Calu3 (cell line): ENCODE data around the gene PEF1. TPM values are rescaled to one million over a fixed set of nuclear protein-coding genes. Genes with fewer than 3 reads are reported as not detected.

Source experiments
- BruUV-seq: library from RNA; stranded (reverse); fragments of 400-500 nt; replicated peaks from 2 replicates; lab custom pipeline; 2021; lab: Mats Ljungman, UMichigan
- CTCF ChIA-PET: fragments of 300-600 bp; sonication (Branson Sonifier 250); formaldehyde crosslinking; loops from one replicate; lab custom pipeline; 2022; ENCODE audit warnings: antibody characterized with exemption; lab: Charles Lee
- DNase-seq: peaks from one replicate; pipeline ENCODE4 v3.0.0; 2022
- H3K27ac Mint-ChIP-seq: one replicate; pipeline ENCODE4 v1.8.0; 2022; ENCODE audit warnings: mixed read lengths; ENCODE audit not compliant: unreplicated experiment
- H3K27me3 Mint-ChIP-seq: one replicate; pipeline ENCODE4 v1.8.0; 2022; ENCODE audit warnings: mixed read lengths; ENCODE audit not compliant: unreplicated experiment
- H3K36me3 Mint-ChIP-seq: one replicate; pipeline ENCODE4 v1.8.0; 2022; ENCODE audit warnings: mild to moderate bottlenecking, moderate library complexity, mixed read lengths; ENCODE audit not compliant: insufficient read depth, unreplicated experiment
- H3K4me1 Mint-ChIP-seq: one replicate; pipeline ENCODE4 v1.8.0; 2022; ENCODE audit warnings: mild to moderate bottlenecking, low read depth, mixed read lengths; ENCODE audit not compliant: unreplicated experiment
- H3K4me3 Mint-ChIP-seq: one replicate; pipeline ENCODE4 v1.8.0; 2022; ENCODE audit warnings: mild to moderate bottlenecking, low read depth, moderate library complexity, mixed read lengths; ENCODE audit not compliant: unreplicated experiment
- H3K9me3 Mint-ChIP-seq: one replicate; pipeline ENCODE4 v1.8.0; 2022; ENCODE audit warnings: low read depth, mixed read lengths; ENCODE audit not compliant: unreplicated experiment
- CTCF ChIP-seq: fragments of 200-600 bp; IDR thresholded peaks from one replicate; pipeline ENCODE4 v1.8.0; 2022; ENCODE audit warnings: antibody characterized with exemption; ENCODE audit not compliant: unreplicated experiment
- intact Hi-C: fragments of 100-400 bp; cut with micrococcal nuclease; formaldehyde crosslinking; loops from one replicate; pipeline ENCODE4 v1.10.0; 2022; ENCODE audit not compliant: unreplicated experiment
- total RNA-seq: library from RNA; stranded (reverse); gene quantifications from 2 replicates; pipeline ENCODE4 v1.2.3, GENCODE V29; 2022

PEF1 gene
- total RNA-seq, 1 experiment from 2014 or later = 61.5 TPM

GRCh38 chr1:31617916-31618746 is 26.5 kb downstream of the PEF1 start:
- H3K4me1 Mint-ChIP-seq = peaks cover 7% of the 10 kb centered on the region
- peaks cover 44% of the 10 kb centered on the region for H3K27me3 Mint-ChIP-seq
- H3K4me3 Mint-ChIP-seq = peak overlapping the region; percentile 71
- H3K9me3 Mint-ChIP-seq = no peaks in the 10 kb centered on the region
- CTCF ChIA-PET = interaction anchor here (0.6 to 1.4 kb wide), 8 partner anchors 12 to 1824 kb away, joined by 3 to 5 read pairs (median 3); no protein-coding TSS in a partner anchor
- peak; percentile 92 for TF ChIP-seq CTCF
- intact Hi-C loops = no loop called here
- peaks cover 6% of the 10 kb centered on the region for H3K36me3 Mint-ChIP-seq
- no peak overlapping the region for H3K27ac Mint-ChIP-seq
- DNase-seq = peak; percentile 69
- no TSS peak for BruUV-seq

- TF ChIP-seq CTCF = no peak
- CTCF ChIA-PET = interaction anchor here (0.5 to 1.4 kb wide), 6 partner anchors 12 to 1426 kb away, joined by 3 to 7 read pairs (median 4); no protein-coding TSS in a partner anchor
- intact Hi-C loops = no loop called here
- no peak for DNase-seq
- Mint-ChIP-seq H3K36me3 (peaks cover 6% of the 10 kb centered on the region), H3K27me3 (peaks cover 44% of the 10 kb centered on the region), H3K27ac (peak within 1 kb of the TSS; percentile 72), H3K9me3 (no peaks in the 10 kb centered on the region), H3K4me3 (peak within 1 kb of the TSS; percentile 71), H3K4me1 (peaks cover 7% of the 10 kb centered on the region)
- no TSS peak for BruUV-seq
Observed at GRCh38 chr1:31617218-31617915, 27.3 kb downstream of the PEF1 start, which contains the start of gene HCRTR1. Gene HCRTR1 (plus strand): TSS chr1:31617689. CDS start chr1:31619193, 1,504 bp downstream.

GRCh38 chr1:31615939-31616338 is 28.7 kb downstream of the PEF1 start:
- no peak for TF ChIP-seq CTCF
- Mint-ChIP-seq H3K4me3 (no peak overlapping the region), H3K4me1 (peaks cover 7% of the 10 kb centered on the region)

GRCh38 chr1:31615414-31615813 is 29.3 kb downstream of the PEF1 start:
- Mint-ChIP-seq H3K27me3 (peaks cover 44% of the 10 kb centered on the region), H3K4me3 (no peak overlapping the region), H3K36me3 (peaks cover 6% of the 10 kb centered on the region), H3K4me1 (peaks cover 7% of the 10 kb centered on the region), H3K27ac (no peak overlapping the region), H3K9me3 (no peaks in the 10 kb centered on the region)
- DNase-seq = no peak
- no peak for TF ChIP-seq CTCF
- intact Hi-C loops = no loop called here
- no TSS peak for BruUV-seq
- CTCF ChIA-PET = no interaction called here

More at GRCh38 chr1:31615939-31616338, 28.7 kb downstream of the PEF1 start:
- DNase-seq = no peak
- peaks cover 6% of the 10 kb centered on the region for H3K36me3 Mint-ChIP-seq
- H3K27ac Mint-ChIP-seq = no peak overlapping the region
- CTCF ChIA-PET = no interaction called here
- intact Hi-C loops = no loop called here
- H3K27me3 Mint-ChIP-seq = peaks cover 44% of the 10 kb centered on the region
- no peaks in the 10 kb centered on the region for H3K9me3 Mint-ChIP-seq
- BruUV-seq = no TSS peak
